SK-N-SH treated with all-trans-retinoic acid at 6 μM for 48 hours (cell line): ENCODE data around the gene LTBR.

Source experiments
- BACH2 ChIP-seq: fragments of 250-450 bp; sonication (Bioruptor Pico); IDR thresholded peaks from 2 replicates; pipeline ENCODE4 v1.9.0; 2021; ENCODE audit warnings: mild to moderate bottlenecking, borderline replicate concordance
- CSDC2 ChIP-seq: fragments of 250-450 bp; sonication (Bioruptor Pico); IDR thresholded peaks from 2 replicates; pipeline ENCODE4 v1.5.0; 2020; ENCODE audit warnings: mild to moderate bottlenecking, moderate library complexity
- ESRRG ChIP-seq: fragments of 250-450 bp; sonication (Bioruptor Pico); IDR thresholded peaks from 2 replicates; pipeline ENCODE4 v1.6.1; 2021; ENCODE audit warnings: mild to moderate bottlenecking
- GLIS3 ChIP-seq: fragments of 250-450 bp; sonication (Bioruptor Pico); IDR thresholded peaks from 2 replicates; pipeline ENCODE4 v1.5.0; 2020; ENCODE audit warnings: mild to moderate bottlenecking, moderate library complexity
- ZC3H10 ChIP-seq: fragments of 250-450 bp; sonication (Bioruptor Pico); IDR thresholded peaks from 2 replicates; pipeline ENCODE4 v1.5.1; 2021; ENCODE audit warnings: mild to moderate bottlenecking, moderate library complexity
- ZFP30 ChIP-seq: fragments of 450-650 bp; formaldehyde crosslinking; IDR thresholded peaks from 2 replicates; pipeline ENCODE4 v1.5.0; 2022; ENCODE audit warnings: mild to moderate bottlenecking, moderate library complexity
- ZNF565 ChIP-seq: fragments of 450-650 bp; formaldehyde crosslinking; conservative IDR thresholded peaks from 2 replicates; pipeline ENCODE4 v1.5.0; 2020; ENCODE audit warnings: low read depth, mild to moderate bottlenecking, moderate library complexity
- ZNF8 ChIP-seq: fragments of 450-650 bp; formaldehyde crosslinking; IDR thresholded peaks from 2 replicates; pipeline ENCODE4 v1.5.0; 2020; ENCODE audit warnings: mild to moderate bottlenecking, moderate library complexity
- TF ChIP-seq, protein P1 (sequence below): fragments of 250-450 bp; sonication (Bioruptor Pico); IDR thresholded peaks from 2 replicates; pipeline ENCODE4 v1.5.1; 2020; ENCODE audit warnings: low read depth, mild to moderate bottlenecking, moderate library complexity

- TF ChIP-seq ZNF8: no peak
- TF ChIP-seq BACH2 (CRISPR knock-in tag): no peak
- TF ChIP-seq, protein P1, sequence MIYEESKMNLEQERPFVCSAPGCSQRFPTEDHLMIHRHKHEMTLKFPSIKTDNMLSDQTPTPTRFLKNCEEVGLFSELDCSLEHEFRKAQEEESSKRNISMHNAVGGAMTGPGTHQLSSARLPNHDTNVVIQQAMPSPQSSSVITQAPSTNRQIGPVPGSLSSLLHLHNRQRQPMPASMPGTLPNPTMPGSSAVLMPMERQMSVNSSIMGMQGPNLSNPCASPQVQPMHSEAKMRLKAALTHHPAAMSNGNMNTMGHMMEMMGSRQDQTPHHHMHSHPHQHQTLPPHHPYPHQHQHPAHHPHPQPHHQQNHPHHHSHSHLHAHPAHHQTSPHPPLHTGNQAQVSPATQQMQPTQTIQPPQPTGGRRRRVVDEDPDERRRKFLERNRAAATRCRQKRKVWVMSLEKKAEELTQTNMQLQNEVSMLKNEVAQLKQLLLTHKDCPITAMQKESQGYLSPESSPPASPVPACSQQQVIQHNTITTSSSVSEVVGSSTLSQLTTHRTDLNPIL (CRISPR knock-in tag): no peak
- TF ChIP-seq CSDC2: no peak
- TF ChIP-seq ZC3H10: no peak
- no peak for TF ChIP-seq GLIS3 (CRISPR knock-in tag)
- TF ChIP-seq ESRRG (CRISPR knock-in tag): no peak
- TF ChIP-seq ZFP30 (CRISPR knock-in tag): no peak
- no peak for TF ChIP-seq ZNF565 (CRISPR knock-in tag)
These were observed 37.6 kb upstream of the LTBR start for GRCh38 chr12:6346235-6346832.
